GM12872 (cell line): ENCODE results near the gene RRH.

ENCODE experiments used
- CTCF ChIP-seq: IDR thresholded peaks from 3 replicates; pipeline ENCODE4 v1.5.1; 2011; ENCODE audit warnings: low read depth, mild to moderate bottlenecking, low read length, moderate library complexity; ENCODE audit not compliant: insufficient read depth

The RRH gene

GRCh38 chr4:109872950-109873656 is 45.3 kb downstream of the RRH start:
- no peak for TF ChIP-seq CTCF

- TF ChIP-seq CTCF = no peak
Observed at GRCh38 chr4:109873791-109874514, 46.2 kb downstream of the RRH start.

- no peak for TF ChIP-seq CTCF
Observed at GRCh38 chr4:109875106-109875505, 47.3 kb downstream of the RRH start.

- no peak for TF ChIP-seq CTCF
Observed at GRCh38 chr4:109876634-109877265, 49.0 kb downstream of the RRH start.

- no peak for TF ChIP-seq CTCF
Observed at GRCh38 chr4:109877400-109877799, 49.6 kb downstream of the RRH start.

- TF ChIP-seq CTCF = no peak
Observed at GRCh38 chr4:109878355-109878754, 50.6 kb downstream of the RRH start.

- TF ChIP-seq CTCF = no peak
Observed at GRCh38 chr4:109879081-109879480, 51.3 kb downstream of the RRH start.
